ENCODE results near the gene SYNE3.

SYNE3 gene

DNA sequence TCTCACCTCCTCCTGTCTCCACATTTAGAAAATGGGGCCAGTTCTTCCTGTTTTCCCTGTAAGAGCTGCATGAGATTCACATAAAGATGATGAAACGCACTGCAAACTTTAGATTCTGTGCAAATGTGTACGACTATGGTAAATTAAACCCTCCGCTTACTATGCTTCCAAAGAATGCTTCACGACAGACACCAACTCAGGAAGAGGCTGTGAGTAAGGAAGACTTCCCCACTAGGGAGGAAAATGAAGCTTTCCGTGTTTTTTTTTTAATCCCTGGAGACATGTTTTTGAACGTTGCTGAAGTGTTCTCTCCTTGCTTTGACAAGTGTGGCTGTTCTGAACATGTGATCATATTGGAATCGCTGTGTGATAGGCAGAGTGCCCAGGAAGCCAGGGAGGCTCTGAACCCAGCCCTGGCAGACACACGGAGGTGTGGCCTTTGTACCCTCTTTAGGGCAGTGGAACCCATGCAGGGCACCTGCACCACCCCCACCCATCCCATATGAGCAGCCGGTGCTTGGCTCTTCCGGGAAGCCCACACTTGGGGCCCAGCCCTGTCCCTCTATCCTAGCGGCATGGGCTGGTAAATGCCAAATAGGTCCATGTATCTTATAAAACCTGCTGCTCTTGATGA is 7.5 kb upstream of the SYNE3 start:
- Histone ChIP-seq H3K9me3 (ENCODE audit: control insufficient read depth, insufficient read depth, low read length) (no peaks in the 10 kb centered on the region), H3K4me1 (ENCODE audit: insufficient read depth, low read length) (peaks cover 13% of the 10 kb centered on the region), H3K9ac (ENCODE audit: low read depth, low read length) (no peak overlapping the region), H3K36me3 (ENCODE audit: insufficient read depth, low read length) (no peaks in the 10 kb centered on the region)

DNA sequence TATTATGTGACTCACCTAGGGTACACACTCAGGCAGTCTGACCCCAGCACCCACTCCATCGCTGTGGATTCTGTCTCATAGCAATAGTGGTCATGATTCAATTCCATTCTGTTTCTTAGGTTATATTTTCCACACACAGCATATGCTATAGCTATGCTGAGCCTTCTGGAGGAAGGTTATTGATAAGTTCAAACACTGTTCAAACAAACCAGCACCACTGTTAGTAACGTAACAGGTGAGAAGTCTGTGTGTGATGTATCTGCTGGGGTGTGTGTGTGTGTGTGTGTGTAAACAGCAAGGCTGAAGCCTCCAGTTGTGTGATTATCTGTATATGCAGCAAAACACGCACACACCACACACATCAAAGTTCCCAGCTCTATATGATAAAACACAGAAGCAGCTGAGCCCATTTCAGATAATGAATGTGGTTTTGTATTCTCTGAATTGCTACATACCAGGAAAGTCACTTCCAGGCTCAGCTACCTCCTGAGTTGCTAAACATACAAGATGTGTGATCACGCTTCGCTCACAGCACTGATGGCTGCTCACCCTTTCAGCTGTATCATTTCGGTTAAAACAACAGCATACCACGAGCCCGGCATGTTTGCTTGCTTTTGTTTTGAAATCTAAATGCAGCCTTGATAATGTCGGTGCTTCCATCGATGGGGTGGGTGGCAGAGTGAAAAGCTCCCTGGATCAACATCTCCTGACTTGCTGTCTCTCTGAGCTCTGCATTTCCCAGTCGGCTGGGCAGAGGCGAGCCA is 6.8 kb upstream of the SYNE3 start:
- Histone ChIP-seq H3K9me3 (ENCODE audit: control insufficient read depth, insufficient read depth, low read length) (no peaks in the 10 kb centered on the region), H3K36me3 (ENCODE audit: insufficient read depth, low read length) (no peaks in the 10 kb centered on the region), H3K9ac (ENCODE audit: low read depth, low read length) (no peak overlapping the region), H3K4me1 (ENCODE audit: insufficient read depth, low read length) (peaks cover 13% of the 10 kb centered on the region)

DNA sequence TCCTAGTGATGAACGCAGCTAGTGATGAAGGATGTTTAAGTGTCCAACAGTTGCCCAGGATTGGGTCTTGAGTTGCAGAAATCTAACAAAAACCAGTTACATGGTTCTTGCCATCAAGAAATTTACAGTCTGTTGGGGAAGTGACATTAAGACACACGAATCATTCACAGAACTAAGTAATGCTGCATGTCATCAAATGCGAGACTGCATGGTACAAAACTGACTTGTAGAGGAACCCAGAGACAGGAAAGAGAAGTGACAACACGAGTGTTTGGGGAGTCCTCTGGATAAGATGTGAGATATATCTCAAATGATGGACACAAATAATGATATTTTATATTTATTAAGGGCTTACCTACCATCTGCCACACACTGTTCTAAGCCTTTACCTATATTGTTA is 6.1 kb upstream of the SYNE3 start:
- no peaks in the 10 kb centered on the region for H3K9me3 ChIP-seq (ENCODE audit: control insufficient read depth, insufficient read depth, low read length)
- H3K36me3 ChIP-seq (ENCODE audit: insufficient read depth, low read length), result no peaks in the 10 kb centered on the region
- H3K9ac ChIP-seq (ENCODE audit: low read depth, low read length), result no peak overlapping the region
- H3K4me1 ChIP-seq (ENCODE audit: insufficient read depth, low read length), result peaks cover 13% of the 10 kb centered on the region

DNA sequence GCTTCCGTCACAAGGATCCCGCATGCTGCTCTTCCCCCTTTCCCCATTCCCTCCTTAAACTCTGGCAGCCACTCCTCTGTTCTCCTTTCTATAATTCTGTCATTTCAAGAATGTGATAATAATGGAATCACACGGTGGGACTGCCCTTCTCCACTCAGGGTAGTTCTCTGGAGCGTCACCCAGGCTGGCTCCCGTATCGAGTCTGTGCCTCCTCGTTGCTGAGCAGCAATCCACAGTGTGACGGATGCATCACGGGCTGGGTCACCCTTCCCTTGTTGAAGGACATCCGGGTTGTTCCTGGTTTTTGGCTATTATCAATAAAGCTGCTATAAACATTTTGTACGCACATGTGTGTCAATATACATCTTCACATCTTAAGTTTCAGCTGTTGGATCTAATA is 5.7 kb upstream of the SYNE3 start:
- H3K4me1 ChIP-seq (ENCODE audit: insufficient read depth, low read length), result peaks cover 13% of the 10 kb centered on the region
- H3K9ac ChIP-seq (ENCODE audit: low read depth, low read length), result no peak overlapping the region
- no peaks in the 10 kb centered on the region for H3K9me3 ChIP-seq (ENCODE audit: control insufficient read depth, insufficient read depth, low read length)
- H3K36me3 ChIP-seq (ENCODE audit: insufficient read depth, low read length), result no peaks in the 10 kb centered on the region

DNA sequence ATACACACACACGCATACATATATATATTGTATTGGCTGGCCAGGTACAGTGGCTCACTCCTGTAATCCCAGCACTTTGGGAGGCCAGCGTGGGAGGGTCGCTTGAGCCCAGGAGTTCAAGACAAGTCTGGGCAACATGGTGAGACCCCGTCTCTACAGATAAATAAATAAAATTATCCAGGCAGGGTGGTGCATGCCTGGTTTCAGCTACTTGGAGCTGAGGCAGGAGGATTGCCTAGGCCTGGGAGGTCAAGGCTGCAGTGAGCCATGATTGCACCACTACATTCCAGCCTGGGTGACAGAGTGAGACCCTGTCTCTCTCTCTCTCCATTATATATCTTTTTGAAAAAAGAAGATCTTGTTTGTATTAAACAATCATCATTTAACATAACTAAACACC is 4.6 kb upstream of the SYNE3 start:
- no peaks in the 10 kb centered on the region for H3K9me3 ChIP-seq (ENCODE audit: control insufficient read depth, insufficient read depth, low read length)
- no peak overlapping the region for H3K9ac ChIP-seq (ENCODE audit: low read depth, low read length)
- no peaks in the 10 kb centered on the region for H3K36me3 ChIP-seq (ENCODE audit: insufficient read depth, low read length)
- peaks cover 13% of the 10 kb centered on the region for H3K4me1 ChIP-seq (ENCODE audit: insufficient read depth, low read length)

DNA sequence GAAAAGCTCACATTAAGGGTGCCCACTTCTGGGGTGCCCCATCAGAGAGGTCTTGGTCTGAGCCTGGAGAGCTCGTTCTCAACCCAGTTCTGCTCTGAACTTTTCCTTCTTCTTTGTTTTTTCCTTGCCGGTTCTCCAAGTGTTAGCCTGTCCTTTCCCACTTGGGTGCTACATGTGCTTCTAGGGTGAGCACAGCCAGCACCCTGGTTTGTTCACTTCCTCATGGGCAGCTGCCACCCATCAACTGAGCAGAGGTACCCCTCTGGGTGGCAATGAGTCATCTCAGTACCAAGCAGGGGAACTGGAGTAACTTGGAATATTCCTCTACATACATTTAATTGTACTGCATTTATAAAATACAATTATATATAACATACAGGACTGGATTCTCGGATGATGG is 3.9 kb upstream of the SYNE3 start:
- H3K36me3 ChIP-seq (ENCODE audit: insufficient read depth, low read length), result no peaks in the 10 kb centered on the region
- no peak overlapping the region for H3K9ac ChIP-seq (ENCODE audit: low read depth, low read length)
- peaks cover 19% of the 10 kb centered on the region for H3K4me1 ChIP-seq (ENCODE audit: insufficient read depth, low read length)
- no peaks in the 10 kb centered on the region for H3K9me3 ChIP-seq (ENCODE audit: control insufficient read depth, insufficient read depth, low read length)

DNA sequence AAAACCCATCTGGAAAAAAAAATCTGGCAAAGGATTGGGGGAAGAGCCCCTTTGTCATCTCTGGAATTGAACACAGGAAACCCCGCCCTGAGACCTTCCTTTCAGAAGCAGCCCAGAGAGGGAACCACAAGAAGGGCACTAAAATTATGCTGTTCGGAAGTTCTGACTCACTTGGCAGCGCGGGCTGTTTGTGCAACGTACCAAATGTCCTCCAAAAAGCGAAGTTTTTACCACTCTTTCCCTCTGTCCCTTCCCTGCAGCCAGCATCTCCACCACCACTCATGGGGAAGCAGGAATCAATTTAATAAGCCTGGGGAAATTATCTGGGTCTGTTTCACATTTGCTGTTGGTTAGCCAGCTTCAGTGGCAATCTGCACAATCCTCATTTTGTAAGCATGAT is 3.2 kb upstream of the SYNE3 start:
- peaks cover 23% of the 10 kb centered on the region for H3K4me1 ChIP-seq (ENCODE audit: insufficient read depth, low read length)
- H3K9ac ChIP-seq (ENCODE audit: low read depth, low read length), result no peak overlapping the region
- H3K9me3 ChIP-seq (ENCODE audit: control insufficient read depth, insufficient read depth, low read length), result no peaks in the 10 kb centered on the region
- no peaks in the 10 kb centered on the region for H3K36me3 ChIP-seq (ENCODE audit: insufficient read depth, low read length)

DNA sequence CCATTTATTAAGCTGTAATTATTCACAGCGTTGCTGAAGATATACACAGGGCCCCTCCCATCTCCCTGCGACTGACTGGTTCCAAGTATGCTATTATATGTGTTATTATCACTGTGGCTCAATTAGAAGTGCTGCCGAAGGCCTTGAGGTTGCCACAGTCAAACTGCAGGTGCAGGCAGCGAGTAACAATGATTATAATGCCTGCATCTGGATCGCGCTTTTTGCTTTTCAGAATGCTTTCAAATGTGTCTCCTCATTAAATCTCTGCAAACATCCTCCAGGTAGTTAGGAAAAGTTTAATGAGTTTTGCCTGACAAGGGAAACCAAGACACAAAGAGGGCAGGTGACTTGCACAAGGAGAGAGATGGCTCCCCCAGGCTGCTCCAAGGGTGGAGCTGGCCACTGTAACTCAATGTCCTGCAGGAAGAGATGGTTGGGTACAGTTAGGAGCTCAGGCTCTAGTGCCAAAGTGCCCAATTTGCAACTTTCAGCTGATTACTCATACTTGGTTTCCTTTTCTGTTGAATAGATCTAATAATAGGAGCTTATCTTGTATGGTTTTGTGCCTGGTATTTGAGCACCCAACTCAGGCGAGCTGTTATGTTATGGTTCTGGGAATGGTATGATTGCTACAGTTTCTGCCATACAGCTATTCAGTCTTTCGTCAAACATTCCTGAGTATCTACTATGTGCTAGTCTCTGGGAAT is 1.7 kb upstream of the SYNE3 start:
- Histone ChIP-seq H3K4me1 (ENCODE audit: insufficient read depth, low read length) (peaks cover 15% of the 10 kb centered on the region; the same call in 1 of the 2 replicates), H3K9me3 (ENCODE audit: control insufficient read depth, insufficient read depth, low read length) (no peaks in the 10 kb centered on the region), H3K9ac (ENCODE audit: low read depth, low read length) (no peak overlapping the region), H3K36me3 (ENCODE audit: insufficient read depth, low read length) (no peaks in the 10 kb centered on the region)

DNA sequence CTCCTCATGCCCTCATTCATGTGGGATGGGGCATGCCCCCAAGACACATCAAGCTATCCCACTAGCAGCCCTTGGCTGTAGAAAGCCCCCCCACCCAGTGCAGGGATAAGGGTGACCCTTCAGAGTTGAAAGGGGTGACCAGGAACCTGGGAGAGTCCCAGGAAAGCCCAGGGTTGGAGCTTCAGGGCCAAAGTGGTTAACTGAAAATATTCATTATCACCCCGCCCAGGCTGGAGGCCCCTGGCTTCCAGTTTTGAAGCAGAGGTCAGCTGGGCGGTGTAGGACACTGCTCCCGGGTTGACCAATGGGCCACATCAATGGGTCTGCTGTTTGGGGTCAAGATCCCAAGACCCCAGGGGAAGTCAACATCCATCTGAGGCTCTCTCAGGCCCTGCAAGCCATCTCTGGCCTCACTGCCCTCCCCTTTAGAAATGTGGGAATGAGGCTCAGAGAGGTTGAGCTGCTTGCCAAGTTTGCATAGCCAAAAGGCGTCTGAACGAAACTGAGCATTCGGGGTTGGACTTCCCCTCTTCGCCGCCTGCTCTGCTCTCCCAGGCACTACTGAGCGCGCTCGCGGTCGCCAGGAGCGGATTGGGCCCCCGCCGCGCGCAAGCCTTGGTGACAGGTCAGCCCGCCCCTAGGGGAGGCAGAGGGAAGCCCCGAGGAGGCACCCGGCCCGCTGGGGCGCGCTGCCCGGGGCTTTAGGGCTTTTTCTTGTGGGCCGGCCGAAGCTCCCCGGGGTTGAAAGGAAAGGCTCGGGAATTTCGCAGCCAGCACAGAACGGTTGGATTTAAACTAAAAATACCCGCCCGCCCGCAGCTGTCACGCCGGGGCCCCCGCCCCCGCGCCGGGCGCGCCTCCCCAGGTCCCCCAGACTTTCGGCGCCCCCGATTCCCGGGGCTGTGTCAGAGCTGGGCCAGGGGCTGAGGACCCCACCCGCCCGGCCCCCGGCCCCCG is 576 bp downstream of the SYNE3 start:
- peak overlapping the region; percentile 43; the same call in 1 of the 2 replicates for H3K9ac ChIP-seq (ENCODE audit: low read depth, low read length)
- no peaks in the 10 kb centered on the region for H3K36me3 ChIP-seq (ENCODE audit: insufficient read depth, low read length)
- H3K9me3 ChIP-seq (ENCODE audit: control insufficient read depth, insufficient read depth, low read length), result no peaks in the 10 kb centered on the region
- peaks cover 15% of the 10 kb centered on the region; the same call in 1 of the 2 replicates for H3K4me1 ChIP-seq (ENCODE audit: insufficient read depth, low read length)

DNA sequence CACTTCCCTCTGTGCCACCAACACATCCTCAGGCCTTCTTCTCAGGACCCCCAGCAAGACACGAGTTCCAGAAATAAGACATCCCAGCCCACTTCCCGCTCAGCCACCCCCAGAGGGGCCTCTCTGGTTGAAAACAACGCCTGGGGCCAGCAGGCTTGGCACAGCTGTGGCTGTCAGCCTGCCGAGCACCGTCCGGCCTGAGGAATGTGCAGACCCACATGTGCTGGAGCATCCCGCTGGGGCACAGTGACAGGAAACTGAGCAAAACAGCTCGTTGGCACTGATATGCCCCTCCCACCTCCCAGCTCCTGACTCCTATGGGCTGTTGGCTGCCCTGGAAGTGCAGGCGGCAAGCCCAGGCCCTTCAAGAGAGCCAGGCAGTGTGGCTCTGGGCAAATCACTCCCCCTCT is 1.4 kb downstream of the SYNE3 start:
- H3K36me3 ChIP-seq (ENCODE audit: insufficient read depth, low read length), result no peaks in the 10 kb centered on the region
- H3K9ac ChIP-seq (ENCODE audit: low read depth, low read length), result no peak overlapping the region
- no peaks in the 10 kb centered on the region for H3K9me3 ChIP-seq (ENCODE audit: control insufficient read depth, insufficient read depth, low read length)
- H3K4me1 ChIP-seq (ENCODE audit: insufficient read depth, low read length), result peaks cover 15% of the 10 kb centered on the region; the same call in 1 of the 2 replicates

DNA sequence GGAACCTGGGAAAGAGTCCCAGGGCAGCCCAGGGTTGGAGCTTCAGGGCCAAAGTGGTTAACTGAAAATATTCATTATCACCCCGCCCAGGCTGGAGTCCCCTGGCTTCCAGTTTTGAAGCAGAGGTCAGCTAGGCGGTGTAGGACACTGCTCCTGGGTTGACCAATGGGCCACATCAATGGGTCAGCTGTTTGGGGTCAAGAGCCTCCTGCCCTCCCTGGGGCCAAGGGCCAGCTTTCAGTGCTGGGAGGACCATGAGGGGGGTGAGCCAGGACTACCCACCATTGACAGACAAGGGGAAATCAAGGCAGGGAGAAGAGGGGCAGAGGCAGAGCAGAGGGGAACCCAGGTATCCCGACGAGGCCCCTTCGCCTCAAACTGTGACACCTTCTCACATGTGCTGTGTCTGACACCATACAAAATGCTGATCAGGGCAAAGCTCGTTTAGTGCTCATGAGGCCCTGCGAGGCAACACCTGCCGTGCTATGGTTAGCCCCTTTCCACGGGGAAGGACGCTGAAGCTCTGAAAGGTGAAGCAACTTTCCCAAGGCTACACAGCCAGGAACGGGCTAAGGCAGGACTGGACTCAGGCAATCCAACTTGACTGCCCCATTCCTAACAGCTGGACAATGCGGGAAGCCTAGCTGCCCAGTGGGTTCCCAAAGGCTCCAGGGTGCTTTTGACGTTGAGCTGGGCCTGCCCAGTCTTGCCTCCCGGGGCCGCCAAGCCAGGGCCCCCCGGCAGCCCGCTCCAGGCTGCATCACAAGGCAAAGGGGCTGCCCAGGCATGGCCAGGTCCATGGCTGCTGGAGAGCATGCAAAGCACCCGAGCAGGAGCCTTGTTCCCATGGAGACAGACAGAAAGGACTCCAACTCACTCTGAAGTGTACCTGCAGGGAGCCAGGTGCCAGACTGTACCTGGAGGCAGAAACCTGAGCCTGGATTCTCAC is 2.0 kb downstream of the SYNE3 start:
- H3K9ac ChIP-seq (ENCODE audit: low read depth, low read length), result no peak overlapping the region
- H3K9me3 ChIP-seq (ENCODE audit: control insufficient read depth, insufficient read depth, low read length), result no peaks in the 10 kb centered on the region
- no peaks in the 10 kb centered on the region for H3K36me3 ChIP-seq (ENCODE audit: insufficient read depth, low read length)
- H3K4me1 ChIP-seq (ENCODE audit: insufficient read depth, low read length), result peaks cover 15% of the 10 kb centered on the region; the same call in 1 of the 2 replicates

DNA sequence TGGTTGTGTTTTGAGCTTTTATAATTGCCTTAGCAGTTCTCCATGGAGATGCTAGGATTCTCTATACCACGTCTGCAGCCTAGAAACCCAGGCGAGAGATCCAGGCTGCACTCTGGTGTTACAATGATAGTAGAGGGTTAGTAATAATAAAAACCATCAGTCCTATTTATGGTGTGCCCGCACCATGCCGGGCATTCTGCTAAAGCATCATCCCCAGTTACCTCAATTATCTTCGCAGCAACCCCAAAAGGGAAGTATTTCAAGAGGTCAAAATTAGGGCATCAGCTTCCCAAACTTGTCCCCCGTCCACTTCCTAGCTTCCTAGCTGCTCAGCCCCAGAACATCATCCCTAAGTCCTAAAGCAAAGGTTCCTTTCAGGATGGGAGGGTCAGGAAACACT is 3.2 kb downstream of the SYNE3 start:
- no peak overlapping the region for H3K9ac ChIP-seq (ENCODE audit: low read depth, low read length)
- H3K36me3 ChIP-seq (ENCODE audit: insufficient read depth, low read length), result no peaks in the 10 kb centered on the region
- peaks cover 15% of the 10 kb centered on the region; the same call in 1 of the 2 replicates for H3K4me1 ChIP-seq (ENCODE audit: insufficient read depth, low read length)
- H3K9me3 ChIP-seq (ENCODE audit: control insufficient read depth, insufficient read depth, low read length), result no peaks in the 10 kb centered on the region

DNA sequence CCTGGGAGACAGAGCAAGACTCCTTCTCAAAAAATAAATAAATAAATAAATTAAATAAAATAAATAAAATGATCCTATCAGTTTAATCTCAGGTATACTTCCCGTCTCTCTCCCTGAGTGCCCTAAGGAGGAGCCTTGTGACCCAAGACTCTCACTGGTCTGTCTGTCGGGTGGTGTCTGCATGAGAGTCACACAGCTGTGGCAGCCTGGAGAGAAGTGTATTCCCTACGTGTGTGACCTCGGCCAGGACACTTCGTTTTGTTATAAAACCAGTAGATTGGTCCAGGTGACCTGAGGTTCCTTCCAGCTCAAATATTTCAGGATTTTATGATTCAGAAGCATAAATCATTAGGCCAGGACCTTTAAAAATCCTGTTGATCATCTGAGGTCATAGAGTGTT is 4.8 kb downstream of the SYNE3 start:
- no peaks in the 10 kb centered on the region for H3K36me3 ChIP-seq (ENCODE audit: insufficient read depth, low read length)
- no peaks in the 10 kb centered on the region for H3K9me3 ChIP-seq (ENCODE audit: control insufficient read depth, insufficient read depth, low read length)
- no peak overlapping the region for H3K9ac ChIP-seq (ENCODE audit: low read depth, low read length)
- peaks cover 15% of the 10 kb centered on the region; the same call in 1 of the 2 replicates for H3K4me1 ChIP-seq (ENCODE audit: insufficient read depth, low read length)
